HG02943 (cell line): ENCODE measurements around the gene JAKMIP1.

Source experiments
- ATAC-seq: cut with Tn5 transposase; IDR thresholded peaks from one replicate; pipeline ENCODE4 v1.9.1; 2021; ENCODE audit warnings: mild to moderate bottlenecking, low read depth, moderate library complexity; ENCODE audit not compliant: unreplicated experiment

JAKMIP1 gene

GRCh38 chr4:6049278-6049677, 151.1 kb downstream of the JAKMIP1 start:
- no peak for ATAC-seq

DNA sequence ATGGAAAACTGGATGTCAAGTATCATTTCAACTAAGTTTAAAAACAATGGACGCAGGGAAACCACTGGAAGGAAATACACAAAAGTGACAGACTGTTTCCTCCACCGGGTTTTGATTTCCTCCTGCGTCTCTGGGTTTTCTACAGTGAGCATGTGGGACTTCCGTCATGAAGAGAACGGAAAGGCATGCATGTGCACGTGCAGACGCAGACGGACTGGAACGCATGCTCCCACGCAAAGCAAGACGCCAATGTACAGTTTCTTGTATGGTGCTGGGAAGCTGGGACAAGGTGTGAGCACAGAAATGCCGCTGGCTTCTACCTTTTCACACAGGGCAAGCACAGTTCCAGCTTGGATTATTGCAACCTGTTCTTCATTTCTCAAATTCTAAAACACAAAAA, 151.8 kb downstream of the JAKMIP1 start:
- ATAC-seq: no peak

DNA sequence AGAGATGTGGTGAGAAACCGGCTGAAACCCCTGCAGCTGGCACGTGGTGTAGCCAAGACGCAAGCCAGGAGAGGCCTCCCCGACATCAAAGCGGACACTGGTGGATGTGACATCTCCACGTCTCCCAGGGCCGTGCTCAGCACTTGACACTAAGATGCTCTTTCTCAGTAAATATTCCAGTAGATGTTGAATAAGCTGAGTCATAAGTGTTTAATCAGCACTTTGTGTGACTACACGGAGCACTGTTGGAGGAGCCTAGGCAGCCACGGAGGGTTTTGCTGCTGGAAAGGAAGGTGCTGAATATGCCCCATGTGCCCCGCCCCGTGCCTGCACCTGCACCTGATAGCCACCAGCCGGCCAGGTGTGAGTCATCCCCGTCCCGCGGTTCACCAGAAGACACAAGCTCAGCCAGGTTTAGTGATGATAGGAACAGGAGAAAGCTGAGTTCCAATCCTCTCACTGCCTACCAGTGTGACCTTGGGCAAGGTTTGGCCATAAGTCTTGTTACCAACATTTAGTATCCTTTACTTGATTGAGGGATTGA, 153.1 kb downstream of the JAKMIP1 start:
- ATAC-seq: no peak

GRCh38 chr4:6046526-6047129, 153.7 kb downstream of the JAKMIP1 start:
- ATAC-seq: no peak

- ATAC-seq: no peak
Measured at GRCh38 chr4:6044805-6045204, 155.5 kb downstream of the JAKMIP1 start.

DNA sequence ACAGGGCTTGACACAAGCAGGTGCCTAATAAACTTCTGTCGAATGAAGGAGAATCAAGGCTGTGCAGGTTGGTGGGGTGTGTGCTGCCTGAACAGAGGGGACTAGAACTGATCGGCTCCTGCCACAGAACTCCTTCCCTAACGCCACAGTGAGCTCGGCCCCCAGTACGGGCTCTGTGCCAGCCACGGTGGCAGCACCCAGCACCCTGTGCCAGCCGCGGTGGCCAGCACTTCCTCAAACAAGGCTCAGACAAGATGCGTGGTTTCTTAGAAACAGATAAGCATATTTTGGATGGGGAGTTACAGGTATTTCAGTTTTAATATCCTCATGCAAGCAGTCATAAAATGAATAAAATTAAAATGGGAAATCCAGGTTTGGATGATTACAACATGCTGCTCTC, 156.1 kb downstream of the JAKMIP1 start:
- ATAC-seq: no peak

DNA sequence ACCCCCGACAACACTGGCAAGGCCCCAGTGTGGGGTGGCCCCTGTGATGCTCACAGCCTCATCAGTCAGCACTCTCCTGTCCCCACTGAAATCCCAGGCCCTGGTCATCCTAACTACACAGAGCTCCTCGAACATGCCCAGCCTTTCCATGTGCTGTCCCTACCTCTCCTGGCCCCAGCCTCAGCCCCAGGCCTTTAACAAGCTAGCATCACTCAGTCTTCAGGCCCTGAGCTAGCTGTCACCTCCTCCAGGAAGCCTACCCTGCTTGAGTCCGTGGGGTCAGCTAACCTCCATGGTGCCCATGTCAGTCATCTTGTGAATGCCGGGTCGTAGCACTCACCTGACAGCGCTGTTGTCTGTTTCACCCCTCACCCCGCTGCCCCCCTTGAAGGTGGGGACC, 156.5 kb downstream of the JAKMIP1 start:
- ATAC-seq: no peak

DNA sequence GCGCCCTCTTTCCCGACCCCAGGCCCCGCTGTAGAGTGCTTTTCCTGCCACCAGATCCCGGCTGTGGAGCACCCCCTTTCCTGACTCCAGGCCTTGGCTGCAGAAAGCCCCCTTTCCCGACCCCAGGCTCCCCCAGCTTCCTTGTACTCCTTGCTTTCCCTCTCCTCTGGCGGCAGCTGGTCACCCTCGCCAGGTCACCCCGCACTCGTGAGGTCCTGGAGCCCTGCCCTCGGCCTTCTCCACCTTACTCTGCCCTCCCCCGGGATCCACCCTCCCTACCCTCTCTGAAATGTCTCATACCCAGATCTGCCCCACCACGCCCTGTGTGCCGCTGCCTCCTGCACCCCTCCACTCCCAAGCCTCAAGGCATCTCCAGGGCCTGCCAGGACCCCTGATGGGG, 157.2 kb downstream of the JAKMIP1 start:
- ATAC-seq: no peak

- no peak for ATAC-seq
Measured at GRCh38 chr4:6042293-6043063, 157.9 kb downstream of the JAKMIP1 start.

- no peak for ATAC-seq
Measured at GRCh38 chr4:6041800-6042199, 158.5 kb downstream of the JAKMIP1 start.

- ATAC-seq: no peak
Measured at GRCh38 chr4:6038711-6039110, 161.6 kb downstream of the JAKMIP1 start.

- ATAC-seq: no peak
Measured at GRCh38 chr4:6035786-6036185, 164.6 kb downstream of the JAKMIP1 start.

DNA sequence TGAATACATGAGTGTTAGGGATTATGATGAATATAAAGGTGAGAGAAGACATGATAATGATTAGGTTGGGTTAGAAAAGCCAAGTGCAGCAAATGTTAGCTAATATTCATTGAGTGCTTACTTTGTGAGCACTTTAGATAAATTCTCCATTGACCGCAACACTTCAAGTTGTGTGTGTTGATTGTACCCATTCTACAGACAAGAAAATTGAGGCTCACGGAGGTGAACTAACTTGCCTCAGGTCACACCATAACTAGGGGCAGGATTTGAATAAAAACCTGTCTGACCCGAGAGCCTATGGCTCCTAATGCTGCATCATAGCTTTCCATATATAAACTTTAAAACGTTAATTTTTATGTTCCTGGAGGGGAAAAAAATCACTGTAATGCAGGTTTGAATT, 167.0 kb downstream of the JAKMIP1 start:
- ATAC-seq: no peak

GRCh38 chr4:6032249-6033244, 167.8 kb downstream of the JAKMIP1 start:
- ATAC-seq: no peak

DNA sequence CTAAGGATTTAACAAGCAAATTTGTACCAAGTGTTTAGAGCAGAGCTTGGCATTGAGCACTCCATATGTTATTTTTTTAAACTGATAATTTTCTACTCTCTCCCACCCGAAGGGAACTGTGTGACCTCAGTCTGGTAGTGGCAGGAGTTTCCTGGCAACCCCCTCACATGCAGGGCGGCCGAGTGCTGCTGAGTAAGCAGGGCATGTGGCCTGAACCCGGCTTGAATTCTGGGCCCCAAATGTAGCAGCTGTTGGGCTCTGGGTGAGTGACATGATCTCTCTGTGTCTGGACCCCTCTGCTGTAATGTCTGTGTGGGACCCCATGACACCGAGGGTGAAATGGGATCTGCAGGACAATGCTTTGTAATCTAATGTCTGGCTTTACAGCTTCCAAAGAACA, 168.5 kb downstream of the JAKMIP1 start:
- ATAC-seq: no peak

- ATAC-seq: no peak
Measured at GRCh38 chr4:6030679-6031078, 169.7 kb downstream of the JAKMIP1 start.

- ATAC-seq: no peak
Measured at GRCh38 chr4:6029254-6029653, 171.1 kb downstream of the JAKMIP1 start.

DNA sequence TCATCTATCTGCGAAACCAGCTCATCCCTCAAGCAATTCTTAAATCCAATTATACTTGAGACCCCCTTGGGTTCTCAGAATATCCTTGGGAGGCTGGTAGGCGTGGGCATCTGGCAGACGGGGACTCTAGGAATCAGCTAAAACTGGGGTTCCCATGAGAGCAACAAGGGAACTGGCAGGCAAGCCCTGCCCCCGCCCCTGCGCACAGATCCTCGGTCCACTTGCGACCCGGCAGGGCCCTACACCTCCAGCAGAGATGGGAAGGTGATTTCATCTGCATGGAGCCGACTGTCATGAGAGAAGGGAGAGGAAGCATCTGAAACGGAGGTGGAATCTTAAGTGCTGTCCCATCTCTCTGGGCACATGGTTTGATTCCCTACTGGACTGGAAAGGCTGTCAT, 172.2 kb downstream of the JAKMIP1 start:
- ATAC-seq: no peak

GRCh38 chr4:6027392-6027791, 173.0 kb downstream of the JAKMIP1 start:
- ATAC-seq: no peak

DNA sequence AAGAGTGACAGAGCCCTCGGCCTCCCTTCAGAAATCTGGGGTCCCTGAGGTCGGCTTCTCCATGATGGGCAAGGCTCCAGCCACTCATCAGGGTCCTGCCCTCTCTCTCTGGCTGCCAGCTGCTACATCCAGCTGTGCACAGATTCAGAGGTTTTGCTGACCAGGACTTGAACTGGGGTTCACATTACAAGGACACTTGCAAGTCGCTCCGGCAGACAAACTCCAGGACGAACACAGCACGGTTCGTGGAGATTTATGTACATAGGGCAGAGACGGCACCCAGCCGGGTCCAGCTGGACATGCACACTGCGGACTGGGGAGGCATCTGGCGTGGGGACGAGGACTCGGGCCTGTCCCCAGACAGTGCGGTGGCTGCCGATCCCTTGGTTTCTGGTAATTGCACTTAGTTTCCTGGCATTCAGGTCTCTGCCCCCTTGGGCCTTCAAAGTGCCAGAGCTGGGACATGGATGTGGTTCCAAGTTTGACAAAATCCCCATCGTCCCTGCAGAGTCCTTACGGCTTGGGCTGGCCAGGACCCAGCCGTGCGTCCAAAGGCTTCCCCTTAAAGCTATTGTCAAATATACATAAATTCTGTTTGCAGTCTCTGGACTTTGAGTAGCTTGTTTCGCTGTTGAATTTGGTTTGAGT, 175.9 kb downstream of the JAKMIP1 start:
- no peak for ATAC-seq
